WI38 (cell line): Measurements from ENCODE around the gene BMPER.

Source experiments
- H3K4me3 ChIP-seq: 2 replicates; pipeline ENCODE4 v1.5.1; 2011; ENCODE audit warnings: low read depth, mild to moderate bottlenecking, control low read depth, low read length
- CTCF ChIP-seq: IDR thresholded peaks from 2 replicates; pipeline ENCODE4 v1.5.1; 2012; ENCODE audit warnings: low read depth, mild to moderate bottlenecking, control low read depth, low read length

Gene BMPER

DNA sequence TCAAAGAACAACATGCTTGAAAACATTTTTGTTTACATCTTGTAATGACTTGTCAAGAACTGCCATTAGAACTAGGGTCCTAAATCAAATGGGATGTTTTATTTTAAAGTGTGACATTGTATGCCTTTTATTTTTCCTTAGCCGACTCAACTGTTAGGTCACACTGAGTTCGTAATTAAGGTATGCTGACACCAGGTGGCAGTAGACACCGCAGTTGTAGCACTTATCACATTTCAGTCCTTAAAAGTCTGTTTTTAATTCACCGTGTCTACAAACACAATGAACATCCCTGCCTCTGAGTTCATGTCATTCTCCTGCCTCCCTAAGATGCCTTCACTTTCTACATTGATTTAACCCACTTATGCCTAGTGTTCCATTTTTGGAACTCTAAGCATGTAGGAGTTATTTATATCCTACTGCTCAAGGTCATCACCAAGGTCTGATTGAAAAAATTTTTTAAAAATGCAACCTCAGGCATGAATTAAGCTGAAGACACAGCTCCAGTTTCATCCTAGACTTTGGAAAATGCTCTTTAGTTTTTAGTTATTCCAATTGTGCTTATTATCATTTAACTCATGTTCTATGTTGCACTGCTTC is 186.1 kb downstream of the BMPER start:
- peak; percentile 53 for TF ChIP-seq CTCF
- no peak overlapping the region for H3K4me3 ChIP-seq

GRCh38 chr7:34093276-34093675 is 187.9 kb downstream of the BMPER start:
- no peak overlapping the region for H3K4me3 ChIP-seq
- TF ChIP-seq CTCF, result no peak

DNA sequence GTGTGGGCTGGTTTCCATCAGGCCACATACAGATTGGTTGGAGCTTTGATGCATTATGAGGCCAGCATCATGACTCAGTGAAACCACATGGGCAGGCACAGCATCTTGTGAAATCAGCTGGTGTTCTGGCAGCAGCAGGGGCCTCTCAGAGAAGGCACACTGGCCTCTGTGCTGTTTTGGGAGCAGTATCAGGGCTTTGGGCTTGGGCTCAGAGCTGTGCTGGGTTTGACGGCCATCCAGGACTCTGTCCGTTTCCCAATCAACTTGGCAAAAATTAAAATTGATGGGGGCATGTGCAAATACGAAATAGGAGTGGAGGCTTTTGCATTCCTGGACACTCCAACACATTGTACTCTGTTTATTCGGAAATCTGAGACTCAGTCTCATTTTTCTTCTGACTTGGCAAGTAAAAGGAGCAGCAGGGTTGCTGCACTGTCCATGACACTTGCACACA is 190.9 kb downstream of the BMPER start:
- H3K4me3 ChIP-seq, result peak overlapping the region; percentile 25; the same call in 1 of the 2 replicates
- no peak for TF ChIP-seq CTCF

GRCh38 chr7:34096777-34097176 is 191.4 kb downstream of the BMPER start:
- H3K4me3 ChIP-seq, result no peak overlapping the region
- no peak for TF ChIP-seq CTCF

- no peak for TF ChIP-seq CTCF
Measured at GRCh38 chr7:34100661-34101060, 195.3 kb downstream of the BMPER start.

DNA sequence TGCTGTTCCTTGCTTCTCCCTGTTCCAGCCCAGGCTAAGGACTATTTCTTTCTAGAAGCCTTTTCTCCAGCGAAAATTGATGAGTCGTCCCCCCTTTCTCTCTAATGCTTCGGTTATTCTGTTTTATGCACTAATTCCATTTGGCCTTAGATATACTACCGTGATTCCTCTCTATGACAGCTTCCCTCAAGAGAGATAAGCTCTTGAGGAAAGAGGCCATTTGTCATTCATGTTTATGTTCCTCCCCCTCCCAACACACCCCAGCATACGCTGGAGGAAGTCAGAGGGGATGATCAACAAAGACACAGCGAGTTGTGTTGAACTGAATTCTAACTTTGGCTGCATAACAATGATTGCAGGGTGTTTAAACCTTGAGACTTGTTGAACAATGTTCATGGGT is 198.8 kb downstream of the BMPER start:
- TF ChIP-seq CTCF, result no peak

More at GRCh38 chr7:34100661-34101060, 195.3 kb downstream of the BMPER start:
- H3K4me3 ChIP-seq, result no peak overlapping the region

GRCh38 chr7:34104992-34105391 is 199.7 kb downstream of the BMPER start:
- H3K4me3 ChIP-seq, result no peak overlapping the region
- TF ChIP-seq CTCF, result no peak

More for the DNA sequence above, 198.8 kb downstream of the BMPER start:
- H3K4me3 ChIP-seq, result no peak overlapping the region
